Vagina (tissue), 2 donors: ENCODE results near the gene TMA7. TPM values are rescaled to one million over a fixed set of nuclear protein-coding genes. Genes with fewer than 3 reads are reported as not detected.
"Not testable (repeated sequence)": the region's sequence is repeated elsewhere in the genome, so short reads cannot be mapped to it uniquely, and the experiment has no call there.

Experiments used
- DNase-seq, 2 donors: peaks; one replicate each; pipeline ENCODE4 v3.0.0-alpha.2; 2017; ENCODE audit errors: extremely low spot score in 2 of 2
- H3K27ac ChIP-seq: fragments of 200-600 bp; sonication (generic); one replicate; pipeline ENCODE4 v1.5.1; 2019
- H3K27me3 ChIP-seq: fragments of 200-600 bp; sonication (generic); one replicate; pipeline ENCODE4 v1.5.1; 2019
- H3K36me3 ChIP-seq, 2 donors: fragments of 200-600 bp; sonication (generic); one replicate each; pipeline ENCODE4 v1.5.1; 2017 to 2019
- H3K4me1 ChIP-seq: fragments of 200-600 bp; sonication (generic); one replicate; pipeline ENCODE4 v1.5.1; 2019
- H3K4me3 ChIP-seq, 2 donors: fragments of 200-600 bp; sonication (generic); 1 replicate in 1 of 2; 2 replicates in 1 of 2; pipeline ENCODE4 v1.5.1; 2016 to 2019
- H3K9me3 ChIP-seq: fragments of 200-600 bp; sonication (generic); one replicate; pipeline ENCODE4 v1.5.1; 2019
- POLR2A ChIP-seq, 2 donors: fragments of 450-650 bp; IDR thresholded peaks; one replicate each; pipeline ENCODE4 v1.6.1; 2017; ENCODE audit warnings: antibody characterized with exemption in 2 of 2, mild to moderate bottlenecking in 2 of 2, moderate library complexity in 2 of 2
- POLR2AphosphoS5 ChIP-seq, 2 donors: sonication (generic); formaldehyde crosslinking; IDR thresholded peaks; one replicate each; pipeline ENCODE4 v1.9.0; 2017; ENCODE audit warnings: antibody characterized with exemption in 2 of 2, mild to moderate bottlenecking in 2 of 2, low read depth in 1 of 2; ENCODE audit not compliant: insufficient read depth in 1 of 2
- intact Hi-C: fragments of 100-400 bp; cut with DNase I; formaldehyde crosslinking; loops from one replicate; pipeline ENCODE4 v1.15.1; 2023
- total RNA-seq: library from RNA; depleted of rRNA; stranded (reverse); fragments of >200 nt; gene quantifications from one replicate; pipeline ENCODE4 v1.2.3, GENCODE V29; 2016
- TF ChIP-seq, protein P1 (sequence below), 3 experiments: fragments of 450-650 bp in 2 of 3; fragments of 200-600 bp in 1 of 3; sonication (generic) in 1 of 3; IDR thresholded peaks; one replicate each; pipeline ENCODE4 v1.5.1; 2017 to 2019; ENCODE audit warnings: antibody characterized with exemption in 3 of 3, mild to moderate bottlenecking in 2 of 3, moderate library complexity in 2 of 3

The TMA7 gene
- total RNA-seq, 1 donor from 2014 or later, result 251 TPM

DNA sequence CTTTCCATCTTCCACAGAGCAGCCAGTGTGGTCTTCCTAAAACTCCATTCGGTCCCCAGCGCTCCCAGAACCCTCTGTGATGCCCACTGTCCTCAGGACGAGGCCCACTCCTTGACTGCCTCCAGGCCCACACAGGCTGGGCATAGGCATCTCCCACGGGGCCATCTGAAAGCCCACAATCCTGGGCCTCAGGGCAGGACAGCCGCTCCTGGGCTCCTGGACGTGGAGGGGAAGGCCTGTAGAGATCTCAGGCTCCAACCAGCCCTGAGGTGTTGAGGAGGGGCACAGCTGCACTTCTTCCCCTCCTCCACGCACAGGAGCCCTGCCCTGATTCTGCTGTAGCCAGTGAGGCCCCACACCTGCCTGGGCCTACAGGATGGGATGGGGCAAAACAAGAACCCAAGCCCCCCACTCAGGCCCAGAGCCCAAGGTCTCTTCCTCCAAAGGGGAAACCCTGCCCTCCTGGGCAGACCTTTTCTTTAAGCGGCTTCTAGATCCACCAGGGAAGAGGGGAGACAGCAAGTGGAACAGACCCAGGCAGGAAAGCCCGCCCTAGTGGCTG, 38.0 kb downstream of the TMA7 start:
- H3K9me3 ChIP-seq, result no peaks in the 10 kb centered on the region
- H3K4me3 ChIP-seq, result peak overlapping the region in 1 of 2 donors; percentile 9
- DNase-seq, result no peak
- no peak overlapping the region for H3K27ac ChIP-seq
- no peaks in the 10 kb centered on the region for H3K36me3 ChIP-seq
- H3K27me3 ChIP-seq, result no peaks in the 10 kb centered on the region
- no peak for TF ChIP-seq POLR2A (IDR thresholded peaks at IDR 0.05)
- TF ChIP-seq POLR2AphosphoS5 (IDR thresholded peaks at IDR 0.05; ENCODE audit: insufficient read depth in 1 of 2, low read depth in 1 of 2), result no peak
- TF ChIP-seq, protein P1, sequence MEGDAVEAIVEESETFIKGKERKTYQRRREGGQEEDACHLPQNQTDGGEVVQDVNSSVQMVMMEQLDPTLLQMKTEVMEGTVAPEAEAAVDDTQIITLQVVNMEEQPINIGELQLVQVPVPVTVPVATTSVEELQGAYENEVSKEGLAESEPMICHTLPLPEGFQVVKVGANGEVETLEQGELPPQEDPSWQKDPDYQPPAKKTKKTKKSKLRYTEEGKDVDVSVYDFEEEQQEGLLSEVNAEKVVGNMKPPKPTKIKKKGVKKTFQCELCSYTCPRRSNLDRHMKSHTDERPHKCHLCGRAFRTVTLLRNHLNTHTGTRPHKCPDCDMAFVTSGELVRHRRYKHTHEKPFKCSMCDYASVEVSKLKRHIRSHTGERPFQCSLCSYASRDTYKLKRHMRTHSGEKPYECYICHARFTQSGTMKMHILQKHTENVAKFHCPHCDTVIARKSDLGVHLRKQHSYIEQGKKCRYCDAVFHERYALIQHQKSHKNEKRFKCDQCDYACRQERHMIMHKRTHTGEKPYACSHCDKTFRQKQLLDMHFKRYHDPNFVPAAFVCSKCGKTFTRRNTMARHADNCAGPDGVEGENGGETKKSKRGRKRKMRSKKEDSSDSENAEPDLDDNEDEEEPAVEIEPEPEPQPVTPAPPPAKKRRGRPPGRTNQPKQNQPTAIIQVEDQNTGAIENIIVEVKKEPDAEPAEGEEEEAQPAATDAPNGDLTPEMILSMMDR (IDR thresholded peaks at IDR 0.05), result no peak
- intact Hi-C loops, result no loop called here
- H3K4me1 ChIP-seq, result peaks cover 6% of the 10 kb centered on the region

GRCh38 chr3:48478626-48479555, 38.8 kb downstream of the TMA7 start:
- Histone ChIP-seq H3K9me3 (no peaks in the 10 kb centered on the region), H3K4me3 (peak overlapping the region in 1 of 2 donors; percentile 9), H3K27ac (no peak overlapping the region), H3K4me1 (no peaks in the 10 kb centered on the region), H3K27me3 (no peaks in the 10 kb centered on the region), H3K36me3 (no peaks in the 10 kb centered on the region)
- intact Hi-C loops, result no loop called here
- TF ChIP-seq, protein P1 (IDR thresholded peaks at IDR 0.05), result no peak
- TF ChIP-seq POLR2A (IDR thresholded peaks at IDR 0.05), result no peak
- TF ChIP-seq POLR2AphosphoS5 (IDR thresholded peaks at IDR 0.05; ENCODE audit: insufficient read depth in 1 of 2, low read depth in 1 of 2), result no peak
- DNase-seq, result no peak

DNA sequence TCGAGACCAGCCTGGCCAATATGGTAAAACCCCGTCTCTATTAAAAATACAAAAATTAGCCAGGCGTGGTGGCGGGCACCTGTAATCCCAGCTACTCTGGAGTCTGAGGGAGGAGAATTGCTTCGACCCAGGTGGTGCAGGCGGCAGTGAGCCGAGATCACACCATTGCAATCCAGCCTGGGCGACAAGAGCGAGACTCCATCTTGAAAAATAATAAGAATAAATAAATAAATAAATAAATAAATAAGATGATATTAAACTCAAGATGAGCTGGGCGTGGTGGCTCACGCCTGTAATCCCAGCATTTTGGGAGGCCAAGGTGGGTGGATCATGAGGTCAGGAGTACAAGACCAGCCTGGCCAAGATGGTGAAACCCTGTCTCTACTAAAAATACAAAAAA, 40.8 kb downstream of the TMA7 start:
- H3K4me3 ChIP-seq, H3K36me3 ChIP-seq, H3K4me1 ChIP-seq, intact Hi-C loops, H3K27ac ChIP-seq, H3K27me3 ChIP-seq, DNase-seq, H3K9me3 ChIP-seq: not testable (repeated sequence)

GRCh38 chr3:48482822-48483221, 42.8 kb downstream of the TMA7 start:
- H3K4me1 ChIP-seq, intact Hi-C loops, H3K4me3 ChIP-seq, H3K27ac ChIP-seq, H3K27me3 ChIP-seq, DNase-seq, H3K36me3 ChIP-seq, H3K9me3 ChIP-seq: not testable (repeated sequence)

GRCh38 chr3:48486952-48487351, 46.9 kb downstream of the TMA7 start:
- TF ChIP-seq POLR2AphosphoS5 (IDR thresholded peaks at IDR 0.05; ENCODE audit: insufficient read depth in 1 of 2, low read depth in 1 of 2) (no peak), POLR2A (IDR thresholded peaks at IDR 0.05) (no peak)
- TF ChIP-seq, protein P1 (IDR thresholded peaks at IDR 0.05), result no peak
- intact Hi-C loops, result no loop called here

More at GRCh38 chr3:48486952-48487351, 46.9 kb downstream of the TMA7 start:
- no peak overlapping the region for H3K4me3 ChIP-seq
- no peak for DNase-seq
- no peaks in the 10 kb centered on the region for H3K27me3 ChIP-seq
- H3K36me3 ChIP-seq, result no peaks in the 10 kb centered on the region
- H3K9me3 ChIP-seq, result no peaks in the 10 kb centered on the region
- peaks cover 5% of the 10 kb centered on the region for H3K4me1 ChIP-seq
- no peak overlapping the region for H3K27ac ChIP-seq
